ENCODE results near the gene SMIM29. TPM values are rescaled to one million over a fixed set of nuclear protein-coding genes. Genes with fewer than 3 reads are reported as not detected.
"Not testable (repeated sequence)": the region's sequence is repeated elsewhere in the genome, so short reads cannot be mapped to it uniquely, and the experiment has no call there.

SMIM29 gene
- total RNA-seq, 4 donors from 2014 or later, result 8.2 to 14.9 (median 12.5) TPM

DNA sequence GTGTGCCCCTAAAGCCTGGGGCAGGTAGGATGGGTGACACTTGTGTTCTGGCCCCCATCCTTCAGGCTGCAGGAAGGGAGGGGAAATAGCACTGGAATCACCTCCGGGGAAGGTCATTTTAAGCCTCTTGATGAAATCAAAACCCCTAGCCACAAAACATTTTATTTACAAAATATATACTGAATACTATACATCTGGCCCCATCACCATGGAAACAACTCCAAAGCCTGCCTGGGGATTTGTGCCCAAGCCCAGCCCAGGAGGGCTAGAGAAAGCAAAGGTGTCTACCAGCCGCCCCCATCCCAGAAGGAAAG lies 2.6 kb downstream of the SMIM29 start:
- TF ChIP-seq EP300 (IDR thresholded peaks at IDR 0.05; ENCODE audit: low read depth) (no peak), POLR2A (IDR thresholded peaks at IDR 0.05) (no peak), POLR2AphosphoS5 (IDR thresholded peaks at IDR 0.05) (no peak)
- TF ChIP-seq, protein P1, sequence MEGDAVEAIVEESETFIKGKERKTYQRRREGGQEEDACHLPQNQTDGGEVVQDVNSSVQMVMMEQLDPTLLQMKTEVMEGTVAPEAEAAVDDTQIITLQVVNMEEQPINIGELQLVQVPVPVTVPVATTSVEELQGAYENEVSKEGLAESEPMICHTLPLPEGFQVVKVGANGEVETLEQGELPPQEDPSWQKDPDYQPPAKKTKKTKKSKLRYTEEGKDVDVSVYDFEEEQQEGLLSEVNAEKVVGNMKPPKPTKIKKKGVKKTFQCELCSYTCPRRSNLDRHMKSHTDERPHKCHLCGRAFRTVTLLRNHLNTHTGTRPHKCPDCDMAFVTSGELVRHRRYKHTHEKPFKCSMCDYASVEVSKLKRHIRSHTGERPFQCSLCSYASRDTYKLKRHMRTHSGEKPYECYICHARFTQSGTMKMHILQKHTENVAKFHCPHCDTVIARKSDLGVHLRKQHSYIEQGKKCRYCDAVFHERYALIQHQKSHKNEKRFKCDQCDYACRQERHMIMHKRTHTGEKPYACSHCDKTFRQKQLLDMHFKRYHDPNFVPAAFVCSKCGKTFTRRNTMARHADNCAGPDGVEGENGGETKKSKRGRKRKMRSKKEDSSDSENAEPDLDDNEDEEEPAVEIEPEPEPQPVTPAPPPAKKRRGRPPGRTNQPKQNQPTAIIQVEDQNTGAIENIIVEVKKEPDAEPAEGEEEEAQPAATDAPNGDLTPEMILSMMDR (IDR thresholded peaks at IDR 0.05), result no peak
- intact Hi-C loops (cut with DNase I; ENCODE audit: low total_unique reads) (loop anchor here (5.0 to 10.0 kb wide), 2 partner anchors 146 to 169 kb away; partner anchors contain the start of gene NUDT3), in situ Hi-C loops (cut with MboI; ENCODE audit: low pct_ligation_motif_present in 1 of 4, low pct_unique_long_range_greater_than_20kb in 1 of 4, low sequenced_read_pairs in 3 of 4) (loop anchor here in 1 of 4 donors (10.0 kb wide), 1 partner anchor 169 kb away; no protein-coding TSS in a partner anchor)
- Histone ChIP-seq H3K9me3 (no peaks in the 10 kb centered on the region), H3K36me3 (no peaks in the 10 kb centered on the region), H3K27me3 (no peaks in the 10 kb centered on the region), H3K27ac (no peak overlapping the region), H3K4me3 (no peak overlapping the region), H3K4me1 (peaks cover 10 to 31% (median 21%) of the 10 kb centered on the region in 4 donors)
- 77% methylated on average over 2 of the region's 2 CpGs; no CpG with 5 or more reads in 1 of the 2 donors for WGBS, 2 donors (ENCODE audit: low coverage in 1 of 2)
- DNase-seq, result no peak

DNA sequence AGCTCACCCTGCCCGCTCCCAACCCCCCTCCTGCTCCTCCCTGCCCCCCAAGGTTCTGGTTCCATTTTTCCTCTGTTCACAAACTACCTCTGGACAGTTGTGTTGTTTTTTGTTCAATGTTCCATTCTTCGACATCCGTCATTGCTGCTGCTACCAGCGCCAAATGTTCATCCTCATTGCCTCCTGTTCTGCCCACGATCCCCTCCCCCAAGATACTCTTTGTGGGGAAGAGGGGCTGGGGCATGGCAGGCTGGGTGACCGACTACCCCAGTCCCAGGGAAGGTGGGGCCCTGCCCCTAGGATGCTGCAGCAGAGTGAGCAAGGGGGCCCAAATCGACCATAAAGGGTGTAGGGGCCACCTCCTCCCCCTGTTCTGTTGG lies 3.1 kb downstream of the SMIM29 start:
- intact Hi-C loops (cut with DNase I; ENCODE audit: low total_unique reads) (loop anchor here (5.0 to 10.0 kb wide), 2 partner anchors 147 to 169 kb away; partner anchors contain the start of gene NUDT3), in situ Hi-C loops (cut with MboI; ENCODE audit: low pct_ligation_motif_present in 1 of 4, low pct_unique_long_range_greater_than_20kb in 1 of 4, low sequenced_read_pairs in 3 of 4) (loop anchor here in 1 of 4 donors (10.0 kb wide), 1 partner anchor 169 kb away; no protein-coding TSS in a partner anchor)
- WGBS, 2 donors (ENCODE audit: low coverage in 1 of 2), result 76% methylated on average over 7 of the region's 7 CpGs; no CpG with 5 or more reads in 1 of the 2 donors
- not testable (repeated sequence) for H3K27me3 ChIP-seq, H3K36me3 ChIP-seq, DNase-seq, H3K9me3 ChIP-seq, H3K27ac ChIP-seq, H3K4me3 ChIP-seq
- peaks cover 10 to 31% (median 21%) of the 10 kb centered on the region in 4 donors for H3K4me1 ChIP-seq

DNA sequence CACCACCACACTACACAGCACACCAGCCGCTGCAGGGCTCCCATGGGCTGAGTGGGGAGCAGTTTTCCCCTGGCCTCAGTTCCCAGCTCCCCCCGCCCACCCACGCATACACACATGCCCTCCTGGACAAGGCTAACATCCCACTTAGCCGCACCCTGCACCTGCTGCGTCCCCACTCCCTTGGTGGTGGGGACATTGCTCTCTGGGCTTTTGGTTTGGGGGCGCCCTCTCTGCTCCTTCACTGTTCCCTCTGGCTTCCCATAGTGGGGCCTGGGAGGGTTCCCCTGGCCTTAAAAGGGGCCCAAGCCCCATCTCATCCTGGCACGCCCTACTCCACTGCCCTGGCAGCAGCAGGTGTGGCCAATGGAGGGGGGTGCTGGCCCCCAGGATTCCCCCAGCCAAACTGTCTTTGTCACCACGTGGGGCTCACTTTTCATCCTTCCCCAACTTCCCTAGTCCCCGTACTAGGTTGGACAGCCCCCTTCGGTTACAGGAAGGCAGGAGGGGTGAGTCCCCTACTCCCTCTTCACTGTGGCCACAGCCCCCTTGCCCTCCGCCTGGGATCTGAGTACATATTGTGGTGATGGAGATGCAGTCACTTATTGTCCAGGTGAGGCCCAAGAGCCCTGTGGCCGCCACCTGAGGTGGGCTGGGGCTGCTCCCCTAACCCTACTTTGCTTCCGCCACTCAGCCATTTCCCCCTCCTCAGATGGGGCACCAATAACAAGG lies 3.6 kb downstream of the SMIM29 start:
- not testable (repeated sequence) for H3K27ac ChIP-seq, DNase-seq, H3K27me3 ChIP-seq, H3K9me3 ChIP-seq, H3K36me3 ChIP-seq, H3K4me3 ChIP-seq
- intact Hi-C loops (cut with DNase I; ENCODE audit: low total_unique reads) (loop anchor here (5.0 to 10.0 kb wide), 2 partner anchors 147 to 170 kb away; partner anchors contain the start of gene NUDT3), in situ Hi-C loops (cut with MboI; ENCODE audit: low pct_ligation_motif_present in 1 of 4, low pct_unique_long_range_greater_than_20kb in 1 of 4, low sequenced_read_pairs in 3 of 4) (loop anchor here in 1 of 4 donors (10.0 kb wide), 1 partner anchor 170 kb away; no protein-coding TSS in a partner anchor)
- 53 to 79% methylated on average over 3 to 12 of the region's 13 CpGs for WGBS, 2 donors (ENCODE audit: low coverage in 1 of 2)
- peaks cover 10 to 31% (median 21%) of the 10 kb centered on the region in 4 donors for H3K4me1 ChIP-seq

DNA sequence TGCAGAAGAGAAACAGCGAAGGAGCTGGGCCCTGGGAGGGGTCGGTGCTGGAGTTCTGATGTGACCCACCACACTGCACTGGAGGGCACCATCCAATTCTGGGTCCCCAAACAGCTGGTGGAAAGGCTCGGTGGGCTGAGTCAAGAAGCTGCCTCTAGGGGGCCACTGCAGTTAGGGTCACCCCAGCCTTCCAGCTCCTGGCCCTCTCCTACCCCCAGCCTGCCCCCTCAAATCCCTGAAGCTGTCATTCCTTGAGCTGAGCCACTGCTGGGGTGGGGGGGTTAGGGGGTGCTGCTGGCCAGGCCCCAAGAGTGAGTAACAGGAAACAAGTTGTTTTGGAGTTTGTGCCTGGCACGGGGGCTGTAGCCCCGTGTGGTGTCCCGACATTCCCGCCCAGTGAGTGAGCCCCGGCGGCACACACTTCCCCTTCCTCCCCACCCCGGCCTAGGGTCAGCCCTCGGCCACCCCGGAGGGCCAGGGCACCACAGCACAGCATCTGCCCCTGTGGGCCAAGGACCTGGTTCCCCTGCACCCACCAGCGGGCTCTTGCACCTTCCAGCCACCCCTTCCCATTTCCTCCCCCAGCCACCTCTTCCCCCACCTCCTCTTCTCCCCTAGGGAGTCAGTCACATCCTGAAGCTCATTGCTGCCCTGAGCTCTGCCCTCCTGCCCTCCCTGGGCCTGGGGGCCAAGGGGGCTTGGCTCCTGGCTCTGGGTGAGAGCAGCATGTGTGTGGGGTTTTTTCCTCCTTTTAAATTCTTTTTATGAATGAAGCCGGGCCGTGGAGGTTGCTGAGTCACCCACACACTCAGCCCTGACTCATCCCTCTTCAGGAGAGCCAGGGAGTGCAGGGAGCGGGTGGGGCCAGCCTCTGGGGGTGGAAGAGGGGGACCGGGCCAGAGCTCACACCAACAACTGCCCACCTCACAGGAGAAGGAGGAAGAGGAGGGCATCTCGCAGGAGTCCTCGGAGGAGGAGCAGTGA lies 4.6 kb downstream of the SMIM29 start:
- Histone ChIP-seq H3K4me1 (peaks cover 10 to 30% (median 21%) of the 10 kb centered on the region in 4 donors), H3K27ac (peak overlapping the region in 3 of 4 donors; percentile 43 to 67 (median 55)), H3K36me3 (no peaks in the 10 kb centered on the region), H3K9me3 (no peaks in the 10 kb centered on the region), H3K27me3 (no peaks in the 10 kb centered on the region), H3K4me3 (no peak overlapping the region)
- peak; percentile 57 for DNase-seq
- TF ChIP-seq, protein P1 (IDR thresholded peaks at IDR 0.05), result peak in 2 of 5 experiments; percentile 3 to 8
- TF ChIP-seq EP300 (IDR thresholded peaks at IDR 0.05; ENCODE audit: low read depth) (no peak), POLR2AphosphoS5 (IDR thresholded peaks at IDR 0.05) (peak in 1 of 3 donors; percentile 17)
- intact Hi-C loops (cut with DNase I; ENCODE audit: low total_unique reads), result loop anchor here (10.0 kb wide), 1 partner anchor 171 kb away; no protein-coding TSS in a partner anchor
- in situ Hi-C loops (cut with MboI; ENCODE audit: low pct_ligation_motif_present in 1 of 4, low pct_unique_long_range_greater_than_20kb in 1 of 4, low sequenced_read_pairs in 3 of 4), result loop anchor here in 1 of 4 donors (10.0 kb wide), 1 partner anchor 171 kb away; no protein-coding TSS in a partner anchor
- 44% methylated on average over 17 of the region's 19 CpGs; no CpG with 5 or more reads in 1 of the 2 donors for WGBS, 2 donors (ENCODE audit: low coverage in 1 of 2)

Measured in transverse colon (tissue), 4 donors.